Heart left ventricle (tissue), 13 donors: ENCODE measurements around the gene CHMP1A.

Experiments
- CTCF ChIP-seq, 12 donors: fragments of 200-600 bp; sonication (generic) in 4 of 12; IDR thresholded peaks; one replicate each; pipeline versions ENCODE4 v1.5.0 to v1.8.0; 2018 to 2022; ENCODE audit warnings: antibody characterized with exemption in 12 of 12, mild to moderate bottlenecking in 5 of 12
- POLR2A ChIP-seq, 2 donors: fragments of 450-650 bp; IDR thresholded peaks; one replicate each; pipeline ENCODE4 v1.6.1; 2017; ENCODE audit warnings: antibody characterized with exemption in 2 of 2, mild to moderate bottlenecking in 2 of 2, moderate library complexity in 2 of 2
- donor health status: ischemic (EF 13 %, LVEDD 7.1; RV severe dilation, severe dysfunction).
- donor health status: DM: no; HTN: yes; CAD: no.
- donor health status: DM: no; HTN: no; CAD: no.
- donor health status: ischemic (EF 25% LVEDD 6.9; RV normal size, moderate dysfunction).
- donor health status: ischemic (EF 25% LVEDD 5.7; RV mildly dilated, moderate dysfunction).
- donor health status: ischemic (EF 35%, LVEDD 5.7; RV mildly dilated, moderate dysfunction).
- donor health status: nonischemic (EF 11% LVEDD 7.7; RV severe dilation, severe dysfunction).
- donor health status: DM: yes; HTN: yes; CAD: no.
- donor health status: PGD.
- donor health status: ischemic (EF 29% LVEDD 5.4; RV normal size, mild dysfunction).
- donor health status: nonischemic (EF 23%, LVEDD 6.1; RV moderate dilation, normal function).

- no peak for TF ChIP-seq POLR2A (IDR thresholded peaks at IDR 0.05)
- no peak for TF ChIP-seq CTCF (IDR thresholded peaks at IDR 0.05)
Measured at GRCh38 chr16:89618109-89618998, 39.2 kb downstream of the CHMP1A start.
